ENCODE measurements around the gene CEP72.
"Not testable (repeated sequence)": the region's sequence is repeated elsewhere in the genome, so short reads cannot be mapped to it uniquely, and the experiment has no call there.

CEP72 gene

GRCh38 chr5:673831-674629, 61.9 kb downstream of the CEP72 start:
- no peak for FAIRE-seq

- FAIRE-seq = no peak
These were observed 62.5 kb downstream of the CEP72 start for GRCh38 chr5:674630-675011.

GRCh38 chr5:675111-675870, 63.2 kb downstream of the CEP72 start:
- FAIRE-seq = no peak

GRCh38 chr5:675871-676698, 63.9 kb downstream of the CEP72 start:
- FAIRE-seq = no peak

DNA sequence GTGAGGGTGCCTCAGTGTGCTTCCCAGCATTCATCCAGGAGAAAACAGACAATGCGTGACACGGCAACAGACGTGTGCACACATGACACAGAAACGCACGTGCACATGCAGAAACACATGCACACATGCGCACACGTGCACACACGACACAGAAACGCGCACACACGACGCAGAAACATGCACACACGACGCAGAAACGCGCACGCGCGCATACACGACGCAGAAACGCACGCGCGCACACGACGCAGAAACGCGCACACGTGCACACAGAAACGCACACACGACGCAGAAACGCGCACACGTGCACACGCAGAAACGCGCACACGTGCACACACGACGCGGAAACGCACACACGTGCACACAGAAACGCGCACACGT, 64.5 kb downstream of the CEP72 start:
- FAIRE-seq = no peak

- no peak for FAIRE-seq
These were observed 65.3 kb downstream of the CEP72 start for GRCh38 chr5:677131-678101.

- not testable (repeated sequence) for FAIRE-seq
These were observed 66.4 kb downstream of the CEP72 start for GRCh38 chr5:678521-678920.

GRCh38 chr5:679166-679895, 67.2 kb downstream of the CEP72 start:
- not testable (repeated sequence) for FAIRE-seq

- not testable (repeated sequence) for FAIRE-seq
These were observed 68.1 kb downstream of the CEP72 start for GRCh38 chr5:680118-680795.

- not testable (repeated sequence) for FAIRE-seq
These were observed 68.7 kb downstream of the CEP72 start for GRCh38 chr5:680836-681235.

DNA sequence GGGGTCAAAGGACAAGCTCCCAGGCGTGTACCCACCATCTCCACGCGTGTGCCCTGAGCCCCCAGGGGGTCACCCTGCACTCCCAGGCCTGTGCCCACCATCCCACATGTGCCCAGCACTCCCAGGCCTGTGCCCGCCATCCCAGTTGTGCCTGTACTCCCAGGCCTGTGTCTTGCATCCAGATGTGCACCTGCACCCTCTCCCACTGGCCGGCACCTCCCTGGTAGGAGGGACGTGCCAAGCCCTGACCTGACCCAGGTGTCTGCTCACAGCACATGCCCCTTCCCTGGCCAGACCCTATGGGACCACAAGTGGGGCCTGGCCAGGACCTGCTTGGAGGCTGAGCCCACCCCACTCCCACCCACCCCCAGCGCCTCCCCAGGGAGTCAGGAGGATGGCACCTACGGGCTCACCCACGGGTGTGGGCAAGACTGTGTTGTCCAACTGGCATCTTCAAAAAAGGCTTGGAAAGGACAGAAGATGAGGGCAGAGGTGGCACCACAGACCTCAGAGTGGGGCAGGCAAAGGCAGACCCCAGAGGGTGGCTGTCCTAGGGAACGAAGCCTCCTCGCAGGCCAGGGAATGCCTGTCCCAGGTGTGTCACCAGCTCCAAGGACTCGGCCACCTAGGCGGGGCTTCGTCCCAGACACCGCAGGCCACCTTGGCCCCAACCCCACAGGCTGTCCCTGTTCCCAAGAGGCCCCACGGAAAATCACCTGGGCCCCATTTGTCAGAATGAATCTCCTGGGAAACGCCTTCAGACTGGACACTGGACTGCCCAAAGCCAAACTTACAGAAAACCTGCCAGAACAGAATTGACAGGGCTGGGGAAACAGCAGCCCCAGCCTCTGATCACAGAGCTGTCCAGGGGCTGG, 69.4 kb downstream of the CEP72 start:
- not testable (repeated sequence) for FAIRE-seq

DNA sequence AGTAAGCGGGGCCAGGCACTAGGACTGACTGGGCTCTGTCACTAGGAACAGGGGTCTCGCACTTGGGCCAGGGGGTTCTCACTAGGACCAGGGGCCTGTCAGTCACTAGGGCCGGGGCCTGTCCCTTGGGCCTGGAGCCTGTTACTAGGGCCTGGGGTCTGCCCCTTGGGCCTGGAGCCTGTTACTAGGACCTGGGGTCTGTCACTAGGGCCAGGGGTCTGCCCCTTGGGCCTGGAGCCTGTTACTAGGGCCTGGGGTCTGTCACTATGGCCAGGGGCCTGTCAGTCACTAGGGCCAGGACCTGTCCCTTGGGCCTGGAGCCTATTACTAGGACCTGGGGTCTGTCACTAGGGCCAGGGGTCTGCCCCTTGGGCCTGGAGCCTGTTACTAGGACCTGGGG, 70.1 kb downstream of the CEP72 start:
- not testable (repeated sequence) for FAIRE-seq

DNA sequence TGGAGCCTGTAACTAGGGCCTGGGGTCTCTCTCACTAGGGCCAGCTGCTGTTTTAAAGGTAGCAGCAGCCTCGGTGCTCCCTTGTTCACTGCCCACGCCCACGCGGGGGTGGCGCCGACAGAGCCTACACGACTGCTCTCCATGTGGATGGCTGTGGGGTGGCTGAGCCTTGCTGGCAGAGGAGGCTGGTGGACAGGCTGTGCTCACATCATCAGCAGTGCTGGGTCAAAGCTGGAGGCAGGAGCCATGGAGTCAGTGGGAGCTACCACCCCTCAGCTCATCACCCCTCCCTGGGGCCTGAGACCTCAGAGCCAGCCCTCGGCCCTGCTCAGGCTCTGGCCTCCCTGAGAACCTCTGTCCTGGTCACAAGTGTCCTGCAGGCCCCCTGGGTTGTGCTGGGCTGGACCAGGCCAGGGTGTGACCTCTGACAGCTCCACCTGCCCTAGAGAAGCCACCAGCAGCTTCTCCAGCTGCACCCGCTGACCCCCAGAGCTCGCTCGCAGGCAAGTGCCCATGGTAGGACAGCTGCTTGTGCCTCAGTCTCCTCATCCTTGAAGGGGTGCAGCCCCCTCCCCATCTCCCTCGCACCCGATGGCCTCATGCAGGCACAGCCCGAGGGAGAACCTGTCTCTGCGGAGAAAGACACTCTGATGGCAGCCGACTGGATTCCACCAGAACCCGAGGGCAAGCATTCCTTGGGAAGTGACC, 70.7 kb downstream of the CEP72 start:
- FAIRE-seq = not testable (repeated sequence)

DNA sequence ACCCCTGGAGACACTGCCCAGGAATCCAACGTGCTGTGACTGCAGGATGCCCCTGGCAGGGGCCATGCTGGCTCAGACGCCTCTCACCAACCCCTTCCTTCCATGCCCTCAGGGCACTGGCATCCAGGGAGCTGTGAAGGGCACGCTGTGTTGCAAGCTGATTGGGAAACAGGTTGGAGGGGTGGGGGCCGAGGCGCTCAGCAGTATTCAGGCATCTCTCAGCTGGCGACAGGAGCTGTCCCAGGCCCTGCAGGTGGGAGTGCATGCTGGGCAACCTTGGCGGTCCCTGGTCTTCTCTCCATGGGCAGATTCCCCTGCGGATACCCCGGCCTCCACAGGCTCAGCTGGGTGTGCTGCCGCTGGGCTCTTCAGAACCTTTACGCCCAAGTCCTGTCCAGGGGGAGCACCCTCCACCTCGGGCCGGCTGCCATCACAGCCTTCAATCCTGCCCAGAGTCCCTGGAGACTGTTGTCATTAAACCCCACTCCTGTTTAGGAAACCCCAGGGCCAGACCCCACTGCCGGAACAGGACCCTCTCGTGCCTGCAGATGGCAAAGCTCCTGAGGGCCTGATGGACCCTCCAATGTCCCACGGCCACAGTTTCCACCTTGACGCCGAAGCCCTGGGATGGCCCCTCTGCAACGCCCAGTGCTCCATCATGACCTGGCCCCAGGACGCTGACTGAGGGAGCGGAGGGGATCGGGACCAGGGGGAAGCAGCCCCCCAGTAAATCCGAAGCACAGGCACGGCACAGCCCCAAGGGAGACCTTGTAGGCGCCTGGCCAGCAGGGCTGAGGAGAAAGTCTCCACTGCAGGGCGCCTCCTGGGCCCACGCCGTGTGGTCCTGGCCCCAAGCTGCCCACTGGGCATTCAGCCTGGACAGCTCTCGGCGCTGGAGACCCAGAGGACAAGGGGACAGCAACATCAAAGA, 71.7 kb downstream of the CEP72 start:
- no peak for FAIRE-seq

DNA sequence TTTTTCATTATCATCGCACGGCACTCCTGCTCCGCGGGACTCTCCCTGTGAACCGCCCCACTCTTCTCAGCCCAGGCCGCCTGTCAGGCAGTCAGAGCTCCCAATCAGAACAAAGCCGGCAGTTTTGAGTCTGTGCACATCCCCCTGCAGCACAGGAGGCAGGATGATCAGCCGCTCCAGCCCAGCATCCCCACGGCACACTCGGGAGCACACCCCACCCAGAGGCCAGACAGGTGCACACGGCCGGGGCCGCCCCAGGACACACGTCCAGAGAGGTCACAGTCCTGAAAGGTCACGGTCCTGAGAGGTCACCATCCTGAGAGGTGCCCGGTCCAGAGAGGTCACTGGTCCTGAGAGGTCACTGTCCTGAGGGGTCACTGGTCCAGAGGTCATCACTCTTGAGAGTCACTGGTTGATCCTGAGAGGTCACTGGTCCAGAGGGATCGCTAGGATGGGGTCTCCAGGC, 72.6 kb downstream of the CEP72 start:
- FAIRE-seq = no peak

DNA sequence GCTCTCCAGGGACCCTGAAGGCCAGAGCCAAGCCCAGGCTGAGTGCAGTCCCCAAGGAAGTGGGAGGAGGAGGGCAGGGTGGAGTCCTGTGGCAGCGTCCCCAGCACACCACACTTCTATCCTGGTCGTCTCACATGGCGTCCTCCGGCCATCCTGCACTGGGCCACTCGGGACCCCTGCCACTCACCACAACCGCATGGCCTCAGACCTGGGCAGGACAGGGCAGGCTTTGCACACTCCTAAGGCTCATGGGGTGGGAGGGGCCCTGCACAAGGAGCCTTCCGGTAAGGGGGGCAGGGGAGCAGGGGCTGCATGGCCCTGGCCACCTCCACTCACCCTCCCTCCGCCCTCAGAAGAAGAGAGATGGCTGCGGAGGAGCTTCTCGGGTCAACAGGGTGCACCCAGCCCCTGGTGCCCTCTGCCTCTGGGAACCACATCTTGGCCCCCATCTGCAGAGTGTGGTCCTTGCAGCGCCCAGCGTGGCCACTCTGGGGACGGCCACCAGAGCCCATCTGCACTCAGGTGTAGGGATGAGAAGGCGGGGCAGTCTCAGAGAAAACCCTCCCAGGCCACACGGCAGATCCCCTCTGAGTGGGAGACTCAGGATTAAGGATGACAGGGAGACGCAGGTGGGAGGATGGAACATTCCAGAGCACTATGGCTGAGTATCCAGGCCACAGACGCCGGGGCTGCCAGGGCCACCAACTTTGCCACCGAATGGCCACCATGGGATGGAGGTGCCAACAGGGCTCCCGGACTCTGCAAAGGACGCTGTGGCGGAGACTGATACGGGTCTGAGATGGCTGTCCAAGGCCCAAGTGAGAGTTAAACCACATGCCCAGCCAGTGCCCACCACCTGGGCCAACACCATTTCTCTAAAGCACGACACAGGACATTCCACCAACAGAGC, 73.4 kb downstream of the CEP72 start:
- no peak for FAIRE-seq

- not testable (repeated sequence) for FAIRE-seq
These were observed 74.0 kb downstream of the CEP72 start for GRCh38 chr5:686172-686523.
